ENCODE data around the gene PDZK1IP1.

DNA sequence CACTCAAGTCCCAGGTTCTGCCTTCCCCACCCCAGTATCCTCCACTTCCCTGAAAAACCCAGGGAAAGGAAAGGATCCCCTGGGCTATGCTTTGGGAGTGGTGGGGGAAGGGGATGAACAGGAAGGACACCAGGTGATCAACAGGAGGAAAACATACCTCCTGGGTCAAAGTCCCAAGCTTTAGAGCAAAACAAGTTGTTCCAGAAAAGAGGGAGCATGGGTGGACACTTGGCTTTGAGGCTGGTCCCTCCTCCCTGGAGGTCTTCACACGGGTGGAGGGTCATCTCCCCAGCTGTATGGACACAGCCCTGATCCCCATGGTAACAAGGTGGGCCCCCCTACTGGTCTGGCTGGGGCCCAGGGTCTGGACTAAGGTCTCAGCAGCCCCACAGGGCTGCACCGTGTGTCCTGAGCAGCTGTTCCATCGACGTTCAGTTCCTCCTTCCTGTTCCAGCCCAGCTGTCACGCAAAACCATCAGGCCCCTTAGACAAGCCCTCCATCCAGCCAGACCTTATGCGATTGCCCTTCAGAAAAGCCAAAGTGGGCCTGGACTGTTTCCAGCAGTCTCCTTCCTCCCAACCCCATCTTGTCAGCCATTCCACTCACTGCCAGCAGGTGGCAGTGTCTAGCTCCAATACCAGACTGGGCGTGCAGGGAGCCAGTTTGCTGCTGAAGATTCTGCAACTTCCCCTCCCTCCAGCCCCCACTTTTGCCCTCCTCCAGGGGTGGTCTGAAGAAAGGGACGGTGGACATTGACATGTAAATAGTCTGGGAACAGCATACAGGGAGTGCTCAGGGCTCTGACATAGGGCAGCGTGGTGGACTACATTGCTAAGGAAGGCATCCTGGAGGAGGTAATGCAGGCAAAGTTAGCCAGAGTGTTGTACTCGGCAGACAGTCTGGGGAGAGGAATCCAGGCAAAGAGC is 2.9 kb upstream of the PDZK1IP1 start:
- TF ChIP-seq ZNF143 (CRISPR knock-in tag; IDR thresholded peaks at IDR 0.05) (peak; percentile 54), NFE2 (CRISPR knock-in tag; IDR thresholded peaks at IDR 0.05) (no peak), JUND (CRISPR knock-in tag; IDR thresholded peaks at IDR 0.05) (no peak), EZH2 (conservative IDR thresholded peaks at IDR 0.05; ENCODE audit: low read depth, low read length) (no peak), MAX (IDR thresholded peaks at IDR 0.05) (peak; percentile 55; the same call in 1 of the 2 replicates), ZNF709 (CRISPR knock-in tag; IDR thresholded peaks at IDR 0.05) (no peak), POLR2A (IDR thresholded peaks at IDR 0.05; ENCODE audit: insufficient read depth in 1 of 2, low read depth in 2 of 2, low read length in 2 of 2) (peak; percentile 67 to 76)

Measured in HepG2 (cell line).